Kidney (tissue), 14 donors: Measurements from ENCODE around the gene GPD1. TPM values are rescaled to one million over a fixed set of nuclear protein-coding genes. Genes with fewer than 3 reads are reported as not detected.

Experiments
- DNase-seq, 5 donors: peaks; one replicate each; pipeline ENCODE4 v3.0.0-alpha.2; 2013 to 2020
- FAIRE-seq: peaks from 2 replicates; lab custom pipeline; 2012; peaks lifted over from hg19 to GRCh38; lab: Jason Lieb, UNC
- H3K27ac ChIP-seq, 2 donors: one replicate each; pipeline ENCODE4 v1.7.0; 2013; ENCODE audit warnings: low read depth in 2 of 2, low read length in 2 of 2, inconsistent platforms in 1 of 2
- H3K27me3 ChIP-seq: one replicate; pipeline ENCODE4 v1.7.1; 2013; ENCODE audit warnings: low read length, inconsistent platforms; ENCODE audit not compliant: control insufficient read depth, insufficient read depth
- H3K36me3 ChIP-seq, 3 donors: one replicate each; pipeline versions ENCODE4 v1.7.0 to v1.7.1; 2013; ENCODE audit warnings: low read length in 3 of 3, control low read depth in 1 of 3, inconsistent platforms in 1 of 3; ENCODE audit not compliant: insufficient read depth in 3 of 3, control insufficient read depth in 2 of 3
- H3K4me1 ChIP-seq, 3 donors: one replicate each; pipeline versions ENCODE4 v1.7.0 to v1.7.1; 2013; ENCODE audit warnings: low read length in 3 of 3, inconsistent platforms in 1 of 3, low read depth in 1 of 3; ENCODE audit not compliant: control insufficient read depth in 2 of 3, insufficient read depth in 2 of 3
- H3K4me3 ChIP-seq, 3 donors: one replicate each; pipeline versions ENCODE4 v1.7.0 to v1.8.1; 2013; ENCODE audit warnings: low read length in 3 of 3, control low read depth in 1 of 3, inconsistent platforms in 1 of 3
- H3K9ac ChIP-seq, 3 donors: one replicate each; pipeline versions ENCODE4 v1.7.0 to v1.7.1; 2013; ENCODE audit warnings: low read length in 3 of 3, control low read depth in 1 of 3, inconsistent platforms in 1 of 3
- H3K9me3 ChIP-seq, 3 donors: one replicate each; pipeline versions ENCODE4 v1.7.0 to v1.7.1; 2013; ENCODE audit warnings: low read length in 3 of 3, control low read depth in 1 of 3, inconsistent platforms in 1 of 3; ENCODE audit not compliant: control insufficient read depth in 2 of 3, insufficient read depth in 1 of 3
- CTCF ChIP-seq: IDR thresholded peaks from 3 replicates; pipeline ENCODE4 v1.5.1; 2012; ENCODE audit warnings: mild to moderate bottlenecking, moderate library complexity, borderline replicate concordance; ENCODE audit not compliant: insufficient read depth; ENCODE audit errors: extremely low read depth
- intact Hi-C: fragments of 100-400 bp; cut with DNase I; formaldehyde crosslinking; loops from one replicate; pipeline ENCODE4 v1.11.1; 2022
- polyA plus RNA-seq: library from polyadenylated mRNA; stranded (reverse); fragments of 350-450 nt; fragmentation: Illumina TruSeq; extraction: RNeasy Lipid Tissue Mini Kit (QIAGEN cat#74804); gene quantifications from one replicate; pipeline ENCODE4 v1.2.3, GENCODE V29; 2014; ENCODE audit warnings: low read depth, low replicate concordance; ENCODE audit not compliant: insufficient read depth
- total RNA-seq: library from RNA; stranded (reverse); fragmentation: NEBNext Ultra II Directional; extraction: Animal tissue kit (Norgen Biotek cat#: 25700); gene quantifications from one replicate; pipeline ENCODE4 v1.2.1, GENCODE V29; 2021
- donor health status: control.
- donor health status: control.
- donor health status: control.
- donor health status: control.
- donor health status: control.
- donor health status: DM: yes; HTN: yes; CAD: no.
- donor health status: Normal renal cell carcinoma (clear cell type).

Gene GPD1
- total and polyA plus RNA-seq, 2 donors from 2014 or later: 15.1 to 139 TPM

GRCh38 chr12:50077099-50077498 lies 26.7 kb upstream of the GPD1 start:
- TF ChIP-seq CTCF: no peak
- H3K4me1 ChIP-seq: peaks cover 0 to 2% (median 0%) of the 10 kb centered on the region in 3 donors
- H3K27me3 ChIP-seq: no peaks in the 10 kb centered on the region
- H3K9ac ChIP-seq: no peak overlapping the region
- intact Hi-C loops: loop anchor here (10.0 kb wide), 1 partner anchor 98 kb away; no protein-coding TSS in a partner anchor
- no peak overlapping the region for H3K4me3 ChIP-seq
- H3K9me3 ChIP-seq: no peaks in the 10 kb centered on the region
- H3K36me3 ChIP-seq: no peaks in the 10 kb centered on the region
- FAIRE-seq (no peak), DNase-seq (peak in 1 of 5 donors; percentile 58)
- no peak overlapping the region for H3K27ac ChIP-seq

- no peaks in the 10 kb centered on the region for H3K27me3 ChIP-seq
- H3K36me3 ChIP-seq: no peaks in the 10 kb centered on the region
- H3K9me3 ChIP-seq: no peaks in the 10 kb centered on the region
- H3K9ac ChIP-seq: no peak overlapping the region
- TF ChIP-seq CTCF: no peak
- FAIRE-seq (no peak), DNase-seq (peak in 1 of 5 donors; percentile 45)
- intact Hi-C loops: loop anchor here (10.0 kb wide), 1 partner anchor 97 kb away; no protein-coding TSS in a partner anchor
- peaks cover 0 to 2% (median 0%) of the 10 kb centered on the region in 3 donors for H3K4me1 ChIP-seq
- H3K27ac ChIP-seq: no peak overlapping the region
- no peak overlapping the region for H3K4me3 ChIP-seq
Measured at GRCh38 chr12:50078281-50078680, 25.5 kb upstream of the GPD1 start.

GRCh38 chr12:50079771-50080170 lies 24.0 kb upstream of the GPD1 start:
- TF ChIP-seq CTCF: no peak
- Histone ChIP-seq H3K9ac (no peak overlapping the region), H3K36me3 (no peaks in the 10 kb centered on the region), H3K27ac (no peak overlapping the region), H3K4me3 (no peak overlapping the region), H3K4me1 (peaks cover 0 to 5% (median 0%) of the 10 kb centered on the region in 3 donors), H3K27me3 (no peaks in the 10 kb centered on the region), H3K9me3 (no peaks in the 10 kb centered on the region)
- DNase-seq (peak in 1 of 5 donors; percentile 35), FAIRE-seq (no peak)
- intact Hi-C loops: loop anchor here (10.0 kb wide), 1 partner anchor 95 kb away; no protein-coding TSS in a partner anchor
